Measurements from ENCODE around the gene INIP. TPM values are rescaled to one million over a fixed set of nuclear protein-coding genes. Genes with fewer than 3 reads are reported as not detected.
A peak's percentile ranks its signal among the peaks of the same experiment; 100 is the strongest.

The INIP gene
- total and polyA plus RNA-seq, 2 experiments from 2014 or later = 16.7 to 30.4 TPM

DNA sequence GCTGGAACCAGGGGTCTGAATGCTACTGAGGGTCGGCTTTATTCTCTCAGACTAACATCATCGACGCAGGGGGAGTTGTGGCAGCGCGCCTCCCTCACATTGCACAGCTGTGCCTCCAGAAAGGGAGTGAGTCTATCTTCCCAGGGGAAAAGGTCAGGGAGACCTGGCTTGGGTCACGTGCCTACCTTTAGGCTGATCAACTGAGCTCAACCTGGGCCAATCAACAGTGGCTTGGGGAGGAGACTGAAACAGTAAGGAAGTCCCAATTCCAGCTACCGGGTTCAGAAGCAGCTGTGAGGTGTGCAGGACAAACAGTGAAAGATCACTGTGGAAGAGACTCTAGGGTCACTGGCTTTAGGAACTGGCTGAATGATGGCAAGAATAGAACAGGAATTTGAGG is 46.9 kb upstream of the INIP start:
- H3K27me3 Mint-ChIP-seq (ENCODE audit: insufficient read depth, low read depth, poor library complexity) = peaks cover 2% of the 10 kb centered on the region
- H3K4me3 Mint-ChIP-seq = 0 out of 3 replicates have a peak overlapping the region, but pooled peaks have one; percentile 19
- Histone ChIP-seq H3K36me3 (ENCODE audit: insufficient read depth) (no peaks in the 10 kb centered on the region), H3K79me2 (replicated peaks; ENCODE audit: insufficient read depth) (0 out of 2 replicates have a peak, but pooled peaks cover 7% of the 10 kb centered on the region), H2AFZ (no peak overlapping the region), H3F3A (replicated peaks; ENCODE audit: low read depth) (no peaks in the 10 kb centered on the region), H3K27me3 (ENCODE audit: insufficient read depth) (no peaks in the 10 kb centered on the region), H3K27ac (ENCODE audit: low read depth) (no peak overlapping the region), H4K20me1 (replicated peaks; ENCODE audit: insufficient read depth) (peaks cover 7% of the 10 kb centered on the region), H3K4me2 (no peak overlapping the region), H3K9me2 (ENCODE audit: insufficient read depth) (no peaks in the 10 kb centered on the region), H3K4me1 (ENCODE audit: insufficient read depth) (no peaks in the 10 kb centered on the region), H3K4me3 (no peak overlapping the region)
- TF ChIP-seq STAT1 (IDR thresholded peaks at IDR 0.05; ENCODE audit: unreplicated experiment) (no peak), NANOG (IDR thresholded peaks at IDR 0.05; ENCODE audit: borderline replicate concordance) (no peak), ZNF114 (CRISPR knock-in tag; IDR thresholded peaks at IDR 0.05) (no peak), EZH2 (IDR thresholded peaks at IDR 0.05; ENCODE audit: low read depth, unreplicated experiment) (no peak)
- TF ChIP-seq, protein P1, sequence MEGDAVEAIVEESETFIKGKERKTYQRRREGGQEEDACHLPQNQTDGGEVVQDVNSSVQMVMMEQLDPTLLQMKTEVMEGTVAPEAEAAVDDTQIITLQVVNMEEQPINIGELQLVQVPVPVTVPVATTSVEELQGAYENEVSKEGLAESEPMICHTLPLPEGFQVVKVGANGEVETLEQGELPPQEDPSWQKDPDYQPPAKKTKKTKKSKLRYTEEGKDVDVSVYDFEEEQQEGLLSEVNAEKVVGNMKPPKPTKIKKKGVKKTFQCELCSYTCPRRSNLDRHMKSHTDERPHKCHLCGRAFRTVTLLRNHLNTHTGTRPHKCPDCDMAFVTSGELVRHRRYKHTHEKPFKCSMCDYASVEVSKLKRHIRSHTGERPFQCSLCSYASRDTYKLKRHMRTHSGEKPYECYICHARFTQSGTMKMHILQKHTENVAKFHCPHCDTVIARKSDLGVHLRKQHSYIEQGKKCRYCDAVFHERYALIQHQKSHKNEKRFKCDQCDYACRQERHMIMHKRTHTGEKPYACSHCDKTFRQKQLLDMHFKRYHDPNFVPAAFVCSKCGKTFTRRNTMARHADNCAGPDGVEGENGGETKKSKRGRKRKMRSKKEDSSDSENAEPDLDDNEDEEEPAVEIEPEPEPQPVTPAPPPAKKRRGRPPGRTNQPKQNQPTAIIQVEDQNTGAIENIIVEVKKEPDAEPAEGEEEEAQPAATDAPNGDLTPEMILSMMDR (conservative IDR thresholded peaks at IDR 0.05; ENCODE audit: low read depth in 2 of 2) = no peak
- TF ChIP-seq, protein P2, sequence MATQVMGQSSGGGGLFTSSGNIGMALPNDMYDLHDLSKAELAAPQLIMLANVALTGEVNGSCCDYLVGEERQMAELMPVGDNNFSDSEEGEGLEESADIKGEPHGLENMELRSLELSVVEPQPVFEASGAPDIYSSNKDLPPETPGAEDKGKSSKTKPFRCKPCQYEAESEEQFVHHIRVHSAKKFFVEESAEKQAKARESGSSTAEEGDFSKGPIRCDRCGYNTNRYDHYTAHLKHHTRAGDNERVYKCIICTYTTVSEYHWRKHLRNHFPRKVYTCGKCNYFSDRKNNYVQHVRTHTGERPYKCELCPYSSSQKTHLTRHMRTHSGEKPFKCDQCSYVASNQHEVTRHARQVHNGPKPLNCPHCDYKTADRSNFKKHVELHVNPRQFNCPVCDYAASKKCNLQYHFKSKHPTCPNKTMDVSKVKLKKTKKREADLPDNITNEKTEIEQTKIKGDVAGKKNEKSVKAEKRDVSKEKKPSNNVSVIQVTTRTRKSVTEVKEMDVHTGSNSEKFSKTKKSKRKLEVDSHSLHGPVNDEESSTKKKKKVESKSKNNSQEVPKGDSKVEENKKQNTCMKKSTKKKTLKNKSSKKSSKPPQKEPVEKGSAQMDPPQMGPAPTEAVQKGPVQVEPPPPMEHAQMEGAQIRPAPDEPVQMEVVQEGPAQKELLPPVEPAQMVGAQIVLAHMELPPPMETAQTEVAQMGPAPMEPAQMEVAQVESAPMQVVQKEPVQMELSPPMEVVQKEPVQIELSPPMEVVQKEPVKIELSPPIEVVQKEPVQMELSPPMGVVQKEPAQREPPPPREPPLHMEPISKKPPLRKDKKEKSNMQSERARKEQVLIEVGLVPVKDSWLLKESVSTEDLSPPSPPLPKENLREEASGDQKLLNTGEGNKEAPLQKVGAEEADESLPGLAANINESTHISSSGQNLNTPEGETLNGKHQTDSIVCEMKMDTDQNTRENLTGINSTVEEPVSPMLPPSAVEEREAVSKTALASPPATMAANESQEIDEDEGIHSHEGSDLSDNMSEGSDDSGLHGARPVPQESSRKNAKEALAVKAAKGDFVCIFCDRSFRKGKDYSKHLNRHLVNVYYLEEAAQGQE (IDR thresholded peaks at IDR 0.05; ENCODE audit: unreplicated experiment) = no peak
- H3K36me3 Mint-ChIP-seq (ENCODE audit: low read depth) = no peaks in the 10 kb centered on the region; the same call in 2 of the 3 replicates
- H3K4me1 Mint-ChIP-seq = peaks cover 12% of the 10 kb centered on the region
- no peak overlapping the region for H3K27ac Mint-ChIP-seq
- H3K9me3 Mint-ChIP-seq = peaks cover 7% of the 10 kb centered on the region; the same call in 2 of the 3 replicates
- ATAC-seq (peak; percentile 93), DNase-seq (ENCODE audit: low spot score) (peak; percentile 53)

DNA sequence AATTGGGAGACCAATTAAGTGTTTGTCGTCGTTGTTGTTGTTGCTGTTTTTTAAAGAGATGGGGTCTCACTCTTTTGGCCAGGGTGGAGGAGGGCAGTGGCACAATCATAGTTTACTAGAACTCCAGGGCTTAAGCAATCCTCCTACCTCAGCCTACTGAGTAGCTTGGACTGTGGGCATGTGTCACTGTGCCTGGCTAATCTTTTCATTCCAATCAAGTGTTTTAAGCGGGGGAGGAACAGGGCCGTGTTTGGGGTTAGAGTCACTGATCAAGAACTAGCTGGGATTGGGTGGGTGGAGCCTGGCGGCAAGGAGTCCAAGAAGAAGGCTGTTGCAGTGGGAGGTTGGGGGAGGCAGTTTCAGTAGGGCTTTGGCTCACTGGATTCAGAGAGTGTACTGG is 46.4 kb upstream of the INIP start:
- no peak overlapping the region for H3K4me3 Mint-ChIP-seq
- Histone ChIP-seq H3K4me3 (no peak overlapping the region), H3K27ac (ENCODE audit: low read depth) (no peak overlapping the region), H4K20me1 (replicated peaks; ENCODE audit: insufficient read depth) (peaks cover 7% of the 10 kb centered on the region), H3K9me2 (ENCODE audit: insufficient read depth) (no peaks in the 10 kb centered on the region), H3K79me2 (replicated peaks; ENCODE audit: insufficient read depth) (0 out of 2 replicates have a peak, but pooled peaks cover 8% of the 10 kb centered on the region), H3K4me1 (ENCODE audit: insufficient read depth) (no peaks in the 10 kb centered on the region), H3K36me3 (ENCODE audit: insufficient read depth) (no peaks in the 10 kb centered on the region), H3K4me2 (no peak overlapping the region), H3K27me3 (ENCODE audit: insufficient read depth) (no peaks in the 10 kb centered on the region), H2AFZ (no peak overlapping the region), H3F3A (replicated peaks; ENCODE audit: low read depth) (no peaks in the 10 kb centered on the region)
- no peak for TF ChIP-seq CREB1 (CRISPR knock-in tag; IDR thresholded peaks at IDR 0.05; ENCODE audit: low read depth)
- TF ChIP-seq, protein P2 (IDR thresholded peaks at IDR 0.05; ENCODE audit: unreplicated experiment) = no peak
- peak overlapping the region; percentile 4; the same call in 1 of the 2 replicates for H3K27ac Mint-ChIP-seq
- H3K4me1 Mint-ChIP-seq = peaks cover 12% of the 10 kb centered on the region
- H3K9me3 Mint-ChIP-seq = peaks cover 7% of the 10 kb centered on the region; the same call in 2 of the 3 replicates
- H3K27me3 Mint-ChIP-seq (ENCODE audit: insufficient read depth, low read depth, poor library complexity) = peaks cover 2% of the 10 kb centered on the region
- H3K36me3 Mint-ChIP-seq (ENCODE audit: low read depth) = no peaks in the 10 kb centered on the region; the same call in 2 of the 3 replicates
- ATAC-seq = peak; percentile 34
- no peak for DNase-seq (ENCODE audit: low spot score)

All from GM23338 (cell line).